HG03342 (cell line): ENCODE results near the gene RNASE4.

Experiments used
- ATAC-seq: cut with Tn5 transposase; IDR thresholded peaks from one replicate; pipeline ENCODE4 v1.9.1; 2021; ENCODE audit warnings: mild to moderate bottlenecking, moderate library complexity; ENCODE audit not compliant: unreplicated experiment

RNASE4 gene

DNA sequence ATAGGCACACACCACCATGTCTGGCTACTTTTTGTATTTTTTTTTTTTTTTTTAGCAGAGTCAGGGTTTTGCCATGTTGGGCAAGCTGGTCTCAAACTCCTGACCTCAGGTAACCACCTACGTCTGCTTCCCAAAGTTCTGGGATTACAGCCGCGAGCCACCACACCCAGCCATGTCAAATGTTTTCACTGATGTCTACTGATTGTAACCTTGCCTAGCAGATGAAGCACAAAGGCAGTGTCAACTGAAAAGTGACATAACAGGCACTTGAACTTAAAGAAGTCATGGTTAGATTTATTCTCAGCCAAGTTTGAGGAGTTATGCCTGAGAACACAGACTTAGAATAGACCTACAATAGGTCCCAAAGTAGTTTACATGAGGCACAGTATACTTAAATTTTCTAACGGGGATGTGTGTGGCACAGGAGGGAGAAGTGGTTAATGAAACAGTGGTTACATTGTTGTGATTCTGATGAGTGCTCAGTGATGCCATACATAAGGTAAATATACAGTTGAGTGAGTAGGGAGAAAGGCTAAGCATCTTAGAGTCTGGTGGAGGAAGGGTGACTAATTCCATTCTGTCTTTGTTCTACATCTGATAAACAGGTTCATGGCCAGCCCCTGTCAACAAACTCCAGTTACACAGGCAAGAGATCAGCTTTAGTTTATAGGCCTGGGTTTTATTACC, 12.6 kb upstream of the RNASE4 start:
- ATAC-seq: no peak

DNA sequence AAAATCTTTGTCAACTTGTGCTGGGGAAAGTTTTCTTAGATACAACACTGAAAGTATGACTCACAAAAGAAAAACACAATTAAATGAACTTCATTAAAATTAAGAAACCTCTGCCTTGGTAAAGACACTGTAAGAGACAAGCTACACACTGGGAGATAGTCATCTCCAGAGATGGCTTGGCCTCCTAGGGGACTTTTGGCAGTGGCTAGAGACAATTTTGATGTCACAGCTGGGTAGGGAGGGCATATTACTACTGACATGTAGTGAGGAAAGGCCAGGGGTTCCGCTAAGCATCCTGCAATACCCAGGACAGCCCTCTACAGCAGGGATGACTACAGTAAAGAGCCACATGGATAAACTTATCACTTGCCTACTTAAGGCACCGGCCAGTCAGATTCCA, 8.7 kb upstream of the RNASE4 start:
- ATAC-seq: no peak

DNA sequence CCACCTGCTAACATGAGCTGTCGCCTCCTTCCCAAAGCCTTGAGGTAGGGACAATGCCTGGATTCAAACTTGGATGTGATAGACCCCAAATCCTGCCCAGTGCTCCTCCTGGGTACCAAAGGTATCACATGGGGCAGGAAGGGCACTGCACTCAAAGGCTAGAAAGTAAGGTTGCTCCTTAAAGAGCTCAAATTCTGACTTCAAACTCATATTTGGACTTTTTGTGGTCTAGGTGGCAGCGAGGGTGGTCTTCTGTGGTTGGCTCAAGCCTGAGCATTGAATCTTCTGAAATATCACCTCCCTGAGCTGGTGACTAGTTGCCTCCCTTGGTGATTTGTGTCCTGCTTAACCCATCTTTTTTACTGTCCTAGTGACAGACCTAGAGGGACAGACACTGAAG, 8.3 kb upstream of the RNASE4 start:
- no peak for ATAC-seq

DNA sequence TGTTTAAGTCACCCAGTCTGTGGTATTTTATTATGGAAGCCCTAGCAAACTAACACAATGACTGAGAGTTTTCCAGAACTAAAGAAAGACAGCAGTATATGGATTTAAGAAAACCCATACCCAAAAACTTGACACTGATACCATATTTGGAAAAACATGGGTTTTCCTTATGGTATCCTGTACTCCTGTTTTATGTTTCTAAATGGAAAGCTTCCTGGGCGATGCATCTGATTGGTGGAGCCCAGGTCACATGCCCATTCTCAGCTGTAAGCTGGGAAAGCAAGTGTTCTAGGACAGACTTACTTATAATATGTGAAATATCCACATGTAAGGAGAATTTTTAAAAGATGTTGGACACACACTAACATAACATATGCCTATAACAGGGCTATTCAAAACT, 4.5 kb upstream of the RNASE4 start:
- ATAC-seq: no peak

- ATAC-seq: no peak
Observed at GRCh38 chr14:20680363-20680762, 4.0 kb upstream of the RNASE4 start.

DNA sequence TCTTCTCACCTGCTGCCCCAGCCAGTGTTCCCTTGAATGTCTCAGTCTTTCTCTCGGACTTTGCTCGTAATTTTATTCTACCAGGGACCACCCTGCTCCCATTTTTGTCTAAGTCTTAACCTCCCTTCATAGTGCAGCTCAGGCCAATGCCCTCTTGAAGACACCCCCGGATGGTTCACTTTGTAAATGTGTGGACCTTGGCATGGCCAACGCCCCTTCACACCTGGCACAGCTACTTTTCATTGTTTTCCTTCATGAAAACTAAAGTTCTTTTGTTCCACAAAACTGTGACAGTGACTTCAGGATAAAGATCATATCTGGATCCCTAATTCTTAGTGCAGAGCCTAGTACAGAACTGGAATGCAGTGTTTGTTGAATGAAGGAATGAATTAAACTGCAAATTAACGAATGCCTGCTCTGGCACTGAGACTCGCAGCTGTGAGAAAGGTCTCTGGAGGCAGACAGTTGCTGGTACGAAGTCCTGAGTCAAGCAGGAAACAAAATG, 3.5 kb upstream of the RNASE4 start:
- peak; percentile 28 for ATAC-seq

GRCh38 chr14:20681348-20682126, 2.8 kb upstream of the RNASE4 start:
- peak; percentile 21 for ATAC-seq

- no peak for ATAC-seq
Observed at GRCh38 chr14:20682127-20682434, 2.3 kb upstream of the RNASE4 start.

DNA sequence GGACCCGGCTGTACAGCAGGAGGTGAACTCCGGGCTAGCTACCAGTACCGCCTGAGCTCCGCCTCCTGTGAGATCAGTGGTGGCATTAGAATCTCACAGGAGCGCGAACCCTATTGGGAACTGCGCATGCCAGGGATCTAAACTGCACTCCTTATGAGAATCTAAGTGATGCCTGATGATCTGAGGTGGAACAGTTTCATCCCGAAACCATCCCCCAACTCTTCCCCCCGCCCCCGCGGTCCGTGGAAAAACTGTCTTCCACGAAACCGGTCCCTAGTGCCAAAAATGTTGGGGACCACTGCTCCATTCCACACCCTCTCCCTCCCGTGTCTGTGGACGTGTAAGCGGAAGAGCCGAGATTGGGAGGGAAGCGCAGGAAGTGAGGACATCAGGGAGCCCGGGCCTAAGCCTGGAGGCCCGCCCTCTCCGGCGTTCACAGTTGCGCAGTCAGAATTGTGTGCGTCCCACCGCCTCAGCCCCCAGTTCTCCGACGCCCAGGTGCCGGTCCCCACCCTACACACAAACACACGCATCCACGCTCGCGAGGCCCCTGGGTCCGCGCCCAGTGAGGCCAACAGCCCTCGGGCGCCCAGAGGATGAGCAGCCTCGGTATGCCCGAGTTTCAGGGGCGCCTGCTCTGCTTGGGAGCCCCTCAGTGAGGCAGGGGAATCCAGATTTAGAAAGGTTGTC, 1.8 kb upstream of the RNASE4 start:
- peak; percentile 36 for ATAC-seq

- ATAC-seq: peak; percentile 29
Observed at GRCh38 chr14:20683125-20683890, 1.1 kb upstream of the RNASE4 start.

DNA sequence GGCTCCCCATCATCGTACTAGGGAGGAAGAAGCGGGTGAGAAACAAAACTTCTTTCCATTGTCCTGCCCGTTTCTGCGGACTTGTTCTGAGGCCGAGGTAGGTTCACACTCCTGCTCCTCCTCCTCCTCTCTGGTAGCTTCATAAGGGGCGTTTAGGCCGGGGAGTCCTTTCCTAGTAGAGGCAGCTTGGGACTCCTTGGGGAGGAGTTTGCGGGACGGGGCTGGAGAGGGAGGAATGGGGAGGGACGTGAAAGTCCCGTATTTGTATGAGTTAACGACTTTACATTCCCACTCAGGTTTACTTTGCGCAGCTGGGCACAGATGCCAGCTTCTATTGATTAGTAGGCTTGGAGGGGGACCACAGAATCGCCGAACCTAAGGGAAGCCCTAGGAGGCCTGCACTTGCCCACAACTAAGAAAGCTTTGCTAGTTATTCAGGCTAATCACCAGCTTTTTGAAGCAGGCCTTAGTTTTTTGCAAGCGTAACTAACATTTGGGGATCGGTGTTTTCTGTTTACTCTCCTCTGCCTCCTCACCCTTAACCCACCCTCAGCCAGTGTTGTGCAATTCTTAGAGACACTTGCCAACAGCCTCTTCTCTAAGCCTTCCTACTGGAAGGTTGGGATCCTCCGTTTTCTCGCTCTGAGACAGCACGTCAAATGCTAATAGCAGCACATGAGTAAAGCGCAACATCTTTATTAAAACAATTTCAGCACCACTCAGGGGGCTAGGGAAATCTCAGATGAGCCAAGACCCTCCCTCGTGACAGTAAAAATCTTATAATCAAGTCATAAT, 499 bp downstream of the RNASE4 start:
- ATAC-seq: no peak

DNA sequence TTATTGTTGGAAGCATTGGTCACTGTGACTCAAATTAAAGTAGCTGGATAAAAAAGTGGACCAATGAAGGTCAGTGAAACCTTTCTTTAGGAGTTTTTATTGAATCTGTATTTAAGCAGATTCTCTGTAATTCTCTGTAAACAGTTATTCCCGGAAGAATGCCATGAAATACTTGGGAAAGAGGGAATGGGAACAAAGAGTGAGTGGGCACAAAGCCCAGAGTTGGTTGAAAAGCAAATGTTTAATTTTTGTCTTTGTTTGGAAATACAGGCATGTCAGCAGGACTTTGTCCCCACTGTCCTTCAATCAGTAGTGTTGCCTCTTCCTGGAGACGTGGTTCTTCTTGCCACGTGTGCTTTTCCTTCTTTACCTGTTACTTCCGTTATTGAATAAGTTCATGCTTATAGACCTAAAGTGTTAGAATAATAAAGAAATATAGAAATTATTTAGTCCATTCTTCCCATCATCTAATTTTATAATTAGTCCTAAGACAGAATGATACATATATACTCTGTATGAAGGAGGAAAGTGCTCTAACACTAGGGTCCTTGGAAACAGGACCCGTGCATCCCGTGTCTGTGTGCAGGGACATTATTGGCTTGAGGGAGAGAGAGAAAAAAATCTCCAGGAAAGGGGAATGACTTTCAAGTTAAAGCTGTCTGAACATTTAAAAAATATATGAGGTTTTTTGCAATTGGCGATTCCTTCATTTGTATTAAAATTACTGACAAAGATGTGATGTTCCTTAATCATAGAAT, 2.2 kb downstream of the RNASE4 start:
- ATAC-seq: no peak

DNA sequence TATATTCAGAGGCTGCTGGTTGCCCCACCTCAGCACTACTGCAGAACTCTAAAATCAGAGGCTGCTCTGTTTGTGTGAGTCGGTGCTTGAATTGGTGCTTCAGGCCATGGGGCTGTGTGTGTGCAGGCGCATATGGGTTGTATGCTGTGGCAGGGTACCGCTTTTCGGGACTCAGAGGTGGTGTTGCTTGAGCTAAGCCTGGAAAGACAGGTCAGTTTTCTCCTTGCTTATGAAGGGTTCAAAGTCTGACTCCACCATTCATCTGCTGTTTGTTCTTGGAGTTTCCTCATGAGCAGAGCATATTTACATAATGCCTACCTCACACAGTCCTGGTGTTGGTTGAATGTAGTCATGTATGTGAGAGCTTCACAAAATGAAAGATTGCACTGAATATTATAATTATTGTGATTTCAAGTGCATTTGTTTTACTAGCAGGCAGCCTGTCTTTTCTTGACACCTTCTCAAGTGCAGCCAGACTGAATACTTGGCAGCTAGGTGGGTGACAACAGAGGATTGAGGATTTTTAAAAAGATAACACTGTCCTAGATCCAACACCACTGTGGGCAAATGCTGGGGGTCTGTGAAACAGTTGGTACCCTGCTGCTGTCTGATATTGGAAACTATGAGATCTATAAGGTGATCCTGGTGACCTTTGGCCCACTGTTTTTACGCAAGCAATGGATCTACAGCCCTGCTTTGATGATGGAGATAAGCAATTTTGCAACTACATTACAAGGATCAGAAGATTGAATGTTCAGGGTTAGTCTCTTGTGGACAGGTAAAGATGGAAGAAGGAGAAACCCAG, 3.2 kb downstream of the RNASE4 start:
- ATAC-seq: no peak

DNA sequence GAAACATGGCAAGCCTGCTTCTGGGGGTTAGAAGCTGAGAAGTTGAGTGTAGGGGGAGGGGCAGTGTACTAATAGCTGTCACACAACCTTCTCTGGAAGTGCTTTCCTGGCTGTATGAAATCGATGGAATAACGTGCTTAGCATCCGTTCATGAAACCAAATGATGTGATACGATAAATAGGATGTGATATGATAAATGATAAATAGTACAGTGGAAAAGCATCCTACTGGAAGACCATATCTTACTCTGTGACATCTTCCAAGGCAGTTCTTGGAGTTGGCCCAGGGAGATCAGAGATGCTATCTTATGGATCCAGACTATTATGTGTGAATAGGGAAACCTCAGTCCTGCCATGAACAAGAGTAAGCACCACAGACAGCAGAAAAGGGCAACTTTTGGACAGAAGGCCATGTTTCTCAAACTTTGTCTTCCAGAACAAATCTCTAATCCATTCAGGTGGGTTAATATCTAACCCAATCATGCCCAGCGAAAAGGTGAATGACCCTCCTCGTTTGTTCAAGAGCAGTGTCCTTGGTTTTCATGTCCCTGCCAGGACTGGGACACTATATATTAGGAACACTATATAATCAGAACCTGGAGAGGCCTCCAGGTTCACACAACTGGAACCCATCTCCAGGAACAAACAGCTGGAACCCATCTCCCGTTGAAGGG, 3.9 kb downstream of the RNASE4 start, which contains the start of gene ANG:
ANG (plus strand) TSS at position 598 of the 673 bp plus-strand sequence. CDS start 4,801 bp downstream, outside the sequence.
- ATAC-seq: no peak

GRCh38 chr14:20690848-20691640, 6.7 kb downstream of the RNASE4 start:
- peak; percentile 64 for ATAC-seq

GRCh38 chr14:20692116-20692751, 7.9 kb downstream of the RNASE4 start:
- no peak for ATAC-seq

- ATAC-seq: no peak
Observed at GRCh38 chr14:20696764-20697163, 12.4 kb downstream of the RNASE4 start.
